ENCODE measurements around the gene BICDL1. TPM values are rescaled to one million over a fixed set of nuclear protein-coding genes. Genes with fewer than 3 reads are reported as not detected.

The BICDL1 gene
- polyA plus RNA-seq, 1 of the 3 experiments (the other 2 are of a cell fraction), result 0.35 TPM

DNA sequence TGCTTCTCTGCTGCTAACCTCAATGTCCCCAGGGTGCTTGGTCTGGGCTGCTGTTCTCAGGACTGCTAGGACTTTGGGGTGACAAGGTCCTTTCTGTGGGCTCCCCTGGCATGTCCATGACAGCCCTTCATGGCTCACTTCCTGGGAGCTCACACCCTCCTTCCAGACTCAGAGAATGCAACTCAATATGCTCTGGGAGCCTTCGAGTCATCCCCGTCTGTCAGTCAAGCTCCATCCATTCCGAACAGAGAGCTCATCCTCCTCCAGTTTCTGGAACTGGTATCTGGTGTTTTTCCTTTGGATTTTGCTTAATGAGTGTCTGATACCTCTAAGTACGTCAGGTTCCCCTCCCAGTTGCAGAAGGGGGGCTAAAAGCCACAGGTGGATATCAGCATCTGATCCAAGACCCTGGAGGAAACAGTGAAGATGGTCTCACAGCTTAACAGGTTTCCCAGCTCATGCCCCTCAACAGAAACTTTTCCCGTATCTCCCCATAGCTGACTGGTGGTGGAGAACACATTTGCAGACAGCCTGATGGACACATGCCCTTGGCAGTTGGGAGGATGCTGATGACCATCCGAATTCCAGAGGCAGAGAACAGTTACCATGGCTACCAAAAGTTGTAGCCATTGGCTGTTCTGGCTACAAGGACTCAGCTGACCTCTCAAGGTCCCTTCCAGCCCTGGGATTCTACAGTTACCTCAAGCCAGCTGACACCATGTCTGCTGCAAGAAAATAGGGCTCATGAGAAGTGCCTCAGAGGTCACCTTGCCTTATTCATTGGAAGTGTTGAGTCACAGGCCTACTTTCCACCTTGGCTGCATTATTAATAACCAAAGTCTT, 137.0 kb downstream of the BICDL1 start (continued):
- no peak for TF ChIP-seq TEAD4 (IDR thresholded peaks at IDR 0.05; ENCODE audit: borderline replicate concordance, insufficient read depth)

GRCh38 chr12:120126635-120127005, 137.6 kb downstream of the BICDL1 start:
- H3K9ac ChIP-seq, result no peak overlapping the region
- no peak overlapping the region for H3K4me3 ChIP-seq (ENCODE audit: low read depth in 2 of 2, low read length in 1 of 2)
- TF ChIP-seq FOSL2 (IDR thresholded peaks at IDR 0.05; ENCODE audit: borderline replicate concordance, low read depth) (no peak), REST (IDR thresholded peaks at IDR 0.05; ENCODE audit: low read depth, low read length) (no peak), NFIC (IDR thresholded peaks at IDR 0.05; ENCODE audit: borderline replicate concordance) (no peak), MXI1 (IDR thresholded peaks at IDR 0.05; ENCODE audit: low read depth, low read length) (no peak), RXRA (IDR thresholded peaks at IDR 0.05; ENCODE audit: borderline replicate concordance, low read depth) (no peak), YY1 (IDR thresholded peaks at IDR 0.05; ENCODE audit: low read depth) (no peak), GABPA (IDR thresholded peaks at IDR 0.05; ENCODE audit: low read depth) (no peak), ELF1 (IDR thresholded peaks at IDR 0.05) (no peak), MEF2A (IDR thresholded peaks at IDR 0.05; ENCODE audit: borderline replicate concordance, low read depth) (no peak), EZH2phosphoT487 (IDR thresholded peaks at IDR 0.05; ENCODE audit: borderline replicate concordance, low read depth) (no peak), FOXJ3 (CRISPR knock-in tag; IDR thresholded peaks at IDR 0.05) (no peak), FOXM1 (IDR thresholded peaks at IDR 0.05; ENCODE audit: low read depth) (no peak), NRF1 (IDR thresholded peaks at IDR 0.05; ENCODE audit: low read depth, low read length) (no peak)
- TF ChIP-seq, protein P1, sequence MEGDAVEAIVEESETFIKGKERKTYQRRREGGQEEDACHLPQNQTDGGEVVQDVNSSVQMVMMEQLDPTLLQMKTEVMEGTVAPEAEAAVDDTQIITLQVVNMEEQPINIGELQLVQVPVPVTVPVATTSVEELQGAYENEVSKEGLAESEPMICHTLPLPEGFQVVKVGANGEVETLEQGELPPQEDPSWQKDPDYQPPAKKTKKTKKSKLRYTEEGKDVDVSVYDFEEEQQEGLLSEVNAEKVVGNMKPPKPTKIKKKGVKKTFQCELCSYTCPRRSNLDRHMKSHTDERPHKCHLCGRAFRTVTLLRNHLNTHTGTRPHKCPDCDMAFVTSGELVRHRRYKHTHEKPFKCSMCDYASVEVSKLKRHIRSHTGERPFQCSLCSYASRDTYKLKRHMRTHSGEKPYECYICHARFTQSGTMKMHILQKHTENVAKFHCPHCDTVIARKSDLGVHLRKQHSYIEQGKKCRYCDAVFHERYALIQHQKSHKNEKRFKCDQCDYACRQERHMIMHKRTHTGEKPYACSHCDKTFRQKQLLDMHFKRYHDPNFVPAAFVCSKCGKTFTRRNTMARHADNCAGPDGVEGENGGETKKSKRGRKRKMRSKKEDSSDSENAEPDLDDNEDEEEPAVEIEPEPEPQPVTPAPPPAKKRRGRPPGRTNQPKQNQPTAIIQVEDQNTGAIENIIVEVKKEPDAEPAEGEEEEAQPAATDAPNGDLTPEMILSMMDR (IDR thresholded peaks at IDR 0.05), result no peak
- TF ChIP-seq, protein P2, sequence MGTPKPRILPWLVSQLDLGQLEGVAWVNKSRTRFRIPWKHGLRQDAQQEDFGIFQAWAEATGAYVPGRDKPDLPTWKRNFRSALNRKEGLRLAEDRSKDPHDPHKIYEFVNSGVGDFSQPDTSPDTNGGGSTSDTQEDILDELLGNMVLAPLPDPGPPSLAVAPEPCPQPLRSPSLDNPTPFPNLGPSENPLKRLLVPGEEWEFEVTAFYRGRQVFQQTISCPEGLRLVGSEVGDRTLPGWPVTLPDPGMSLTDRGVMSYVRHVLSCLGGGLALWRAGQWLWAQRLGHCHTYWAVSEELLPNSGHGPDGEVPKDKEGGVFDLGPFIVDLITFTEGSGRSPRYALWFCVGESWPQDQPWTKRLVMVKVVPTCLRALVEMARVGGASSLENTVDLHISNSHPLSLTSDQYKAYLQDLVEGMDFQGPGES (IDR thresholded peaks at IDR 0.05; ENCODE audit: low read depth, low read length), result no peak
- TF ChIP-seq, protein P3, sequence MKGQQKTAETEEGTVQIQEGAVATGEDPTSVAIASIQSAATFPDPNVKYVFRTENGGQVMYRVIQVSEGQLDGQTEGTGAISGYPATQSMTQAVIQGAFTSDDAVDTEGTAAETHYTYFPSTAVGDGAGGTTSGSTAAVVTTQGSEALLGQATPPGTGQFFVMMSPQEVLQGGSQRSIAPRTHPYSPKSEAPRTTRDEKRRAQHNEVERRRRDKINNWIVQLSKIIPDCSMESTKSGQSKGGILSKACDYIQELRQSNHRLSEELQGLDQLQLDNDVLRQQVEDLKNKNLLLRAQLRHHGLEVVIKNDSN (IDR thresholded peaks at IDR 0.05; ENCODE audit: borderline replicate concordance, low read depth), result no peak
- WGBS (ENCODE audit: low lambda C conversion rate), result 97% methylated on average over 2 of the region's 2 CpGs
- H3K9me3 ChIP-seq, result no peaks in the 10 kb centered on the region
- peaks cover 34 to 52% of the 10 kb centered on the region in 2 experiments for H3K36me3 ChIP-seq (replicated peaks in 1 of 2; ENCODE audit: control insufficient read depth in 1 of 2, insufficient read depth in 2 of 2, low read length in 1 of 2)
- DNase-seq, result no peak
- H3K9me2 ChIP-seq, result no peaks in the 10 kb centered on the region
- H4K20me1 ChIP-seq (ENCODE audit: insufficient read depth), result no peaks in the 10 kb centered on the region
- peak overlapping the region in 1 of 2 experiments; percentile 23; a peak in 2 of 4 replicates for H3K27ac ChIP-seq (ENCODE audit: low read depth in 2 of 2, low read length in 1 of 2)
- no peaks in the 10 kb centered on the region for H3K27me3 ChIP-seq (ENCODE audit: insufficient read depth)
- peaks cover 19% of the 10 kb centered on the region for H3F3A ChIP-seq (replicated peaks; ENCODE audit: insufficient read depth)
- H3K4me2 ChIP-seq, result no peak overlapping the region
- no peak overlapping the region for H2AFZ ChIP-seq (ENCODE audit: low read depth)
- H3K4me1 ChIP-seq (ENCODE audit: control insufficient read depth in 1 of 2, insufficient read depth in 2 of 2, low read depth in 1 of 2, low read length in 1 of 2), result no peaks in the 10 kb centered on the region
- CTCF ChIA-PET, result interaction anchor here (1.0 kb wide), 1 partner anchor 102 kb away, joined by 3 read pairs; no protein-coding TSS in a partner anchor
- no peaks in the 10 kb centered on the region for H3K79me2 ChIP-seq (ENCODE audit: insufficient read depth)
- POLR2A ChIA-PET, result interaction anchor here (0.6 to 2.3 kb wide), 2 partner anchors 17 to 75 kb away, joined by 4 to 9 read pairs; partner anchors contain the start of gene RPLP0
